ENCODE results near the gene PHLDB1. TPM values are rescaled to one million over a fixed set of nuclear protein-coding genes. Genes with fewer than 3 reads are reported as not detected.

PHLDB1 gene
- total RNA-seq, 4 donors from 2014 or later: 51.9 to 77.4 (median 70.2) TPM

DNA sequence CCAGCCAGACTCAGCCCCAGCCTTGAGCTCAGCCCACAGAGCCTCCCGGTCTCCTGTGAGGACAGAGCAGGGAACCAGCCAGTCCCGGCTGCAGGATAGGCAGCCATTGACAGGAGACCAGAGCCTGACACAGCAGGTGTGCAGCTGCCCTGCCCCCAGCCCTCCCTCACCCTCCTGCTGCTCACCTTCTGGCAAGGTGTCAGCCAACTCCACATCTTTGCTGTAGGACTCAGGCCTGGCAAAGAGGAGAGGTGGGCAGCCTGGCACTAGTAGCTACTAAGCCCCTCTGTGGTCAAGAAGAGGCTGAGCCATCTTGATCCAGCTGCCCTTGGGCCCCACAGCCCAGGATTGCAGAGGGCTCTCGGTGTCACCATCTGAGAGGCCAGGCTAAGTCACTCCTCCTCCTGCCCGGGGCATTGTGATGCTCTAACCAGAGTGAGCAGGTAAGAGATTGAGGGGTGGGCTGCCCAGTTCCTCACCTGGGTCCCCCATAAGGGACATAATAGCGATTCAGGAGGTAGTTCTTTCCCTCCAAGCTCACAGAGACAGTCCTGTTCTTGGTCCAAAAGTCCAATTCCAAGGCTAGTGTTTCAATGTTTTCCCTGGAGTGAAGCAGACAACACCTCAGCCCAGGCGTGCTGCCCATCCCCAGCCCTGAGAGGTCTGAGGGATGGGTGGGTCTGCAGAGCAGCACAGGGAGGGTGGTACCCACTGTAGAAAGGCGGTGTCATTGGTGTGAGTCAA, 53.4 kb downstream of the PHLDB1 start:
- TF ChIP-seq POLR2A (IDR thresholded peaks at IDR 0.05): no peak
- TF ChIP-seq, protein P1, sequence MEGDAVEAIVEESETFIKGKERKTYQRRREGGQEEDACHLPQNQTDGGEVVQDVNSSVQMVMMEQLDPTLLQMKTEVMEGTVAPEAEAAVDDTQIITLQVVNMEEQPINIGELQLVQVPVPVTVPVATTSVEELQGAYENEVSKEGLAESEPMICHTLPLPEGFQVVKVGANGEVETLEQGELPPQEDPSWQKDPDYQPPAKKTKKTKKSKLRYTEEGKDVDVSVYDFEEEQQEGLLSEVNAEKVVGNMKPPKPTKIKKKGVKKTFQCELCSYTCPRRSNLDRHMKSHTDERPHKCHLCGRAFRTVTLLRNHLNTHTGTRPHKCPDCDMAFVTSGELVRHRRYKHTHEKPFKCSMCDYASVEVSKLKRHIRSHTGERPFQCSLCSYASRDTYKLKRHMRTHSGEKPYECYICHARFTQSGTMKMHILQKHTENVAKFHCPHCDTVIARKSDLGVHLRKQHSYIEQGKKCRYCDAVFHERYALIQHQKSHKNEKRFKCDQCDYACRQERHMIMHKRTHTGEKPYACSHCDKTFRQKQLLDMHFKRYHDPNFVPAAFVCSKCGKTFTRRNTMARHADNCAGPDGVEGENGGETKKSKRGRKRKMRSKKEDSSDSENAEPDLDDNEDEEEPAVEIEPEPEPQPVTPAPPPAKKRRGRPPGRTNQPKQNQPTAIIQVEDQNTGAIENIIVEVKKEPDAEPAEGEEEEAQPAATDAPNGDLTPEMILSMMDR (IDR thresholded peaks at IDR 0.05): no peak
- H3K4me3 ChIP-seq (ENCODE audit: low read depth, poor library complexity, severe bottlenecking): no peak overlapping the region
- WGBS, 2 donors: 81 to 82% methylated on average over 5 to 7 of the region's 7 CpGs
- intact Hi-C loops (cut with DNase I; ENCODE audit: low total_unique reads): no loop called here
- DNase-seq (ENCODE audit: low spot score in 2 of 2): peak in 1 of 2 donors; percentile 84

DNA sequence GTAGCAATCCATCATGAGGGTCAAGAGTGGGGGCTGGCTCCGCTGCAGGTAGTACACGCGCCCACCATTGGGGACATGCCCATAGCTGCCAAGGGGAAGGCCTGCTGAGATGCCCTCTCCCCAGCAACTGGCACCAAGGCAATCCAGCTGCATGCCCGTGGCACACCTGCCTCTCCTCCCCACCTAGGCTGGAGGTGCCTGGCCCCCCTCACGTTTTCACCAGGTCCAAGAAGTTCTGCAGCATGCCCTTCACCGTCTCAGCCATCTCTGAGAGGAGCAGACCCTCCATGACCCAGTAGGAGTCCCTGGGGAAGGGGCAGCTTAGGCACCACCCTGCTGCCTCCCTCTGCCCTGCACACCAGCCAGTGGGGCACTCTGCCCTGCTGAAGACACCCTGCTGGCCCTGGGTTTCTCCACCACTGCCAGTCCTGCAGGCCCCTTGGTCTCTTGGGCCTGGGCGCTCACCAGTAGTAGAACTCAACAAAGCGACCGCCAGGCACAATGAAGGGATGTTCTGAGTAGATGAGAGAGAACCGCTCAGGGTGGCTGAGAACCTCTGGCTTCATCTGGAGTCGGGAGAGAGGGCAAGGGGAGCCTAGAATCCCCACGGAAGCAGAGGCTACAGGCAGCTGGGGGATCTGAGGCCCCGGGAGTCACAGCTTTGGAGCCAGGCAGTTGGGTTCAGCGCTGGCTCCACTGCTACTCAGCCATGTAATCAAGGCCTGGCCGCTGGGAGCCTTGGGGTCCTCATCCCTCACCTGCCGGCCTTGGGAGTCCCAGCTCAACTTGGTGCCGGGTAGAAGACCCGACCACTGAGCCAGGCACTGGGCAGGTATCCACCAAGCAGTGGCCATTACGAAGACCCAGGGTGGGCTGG, 54.2 kb downstream of the PHLDB1 start:
- intact Hi-C loops (cut with DNase I; ENCODE audit: low total_unique reads): no loop called here
- WGBS, 2 donors: 87 to 89% methylated on average over 18 of the region's 19 CpGs
- peak in 1 of 2 donors; percentile 78 for DNase-seq (ENCODE audit: low spot score in 2 of 2)
- no peak for TF ChIP-seq POLR2A (IDR thresholded peaks at IDR 0.05)
- TF ChIP-seq, protein P1 (IDR thresholded peaks at IDR 0.05): no peak
- H3K4me3 ChIP-seq (ENCODE audit: low read depth, poor library complexity, severe bottlenecking): no peak overlapping the region

DNA sequence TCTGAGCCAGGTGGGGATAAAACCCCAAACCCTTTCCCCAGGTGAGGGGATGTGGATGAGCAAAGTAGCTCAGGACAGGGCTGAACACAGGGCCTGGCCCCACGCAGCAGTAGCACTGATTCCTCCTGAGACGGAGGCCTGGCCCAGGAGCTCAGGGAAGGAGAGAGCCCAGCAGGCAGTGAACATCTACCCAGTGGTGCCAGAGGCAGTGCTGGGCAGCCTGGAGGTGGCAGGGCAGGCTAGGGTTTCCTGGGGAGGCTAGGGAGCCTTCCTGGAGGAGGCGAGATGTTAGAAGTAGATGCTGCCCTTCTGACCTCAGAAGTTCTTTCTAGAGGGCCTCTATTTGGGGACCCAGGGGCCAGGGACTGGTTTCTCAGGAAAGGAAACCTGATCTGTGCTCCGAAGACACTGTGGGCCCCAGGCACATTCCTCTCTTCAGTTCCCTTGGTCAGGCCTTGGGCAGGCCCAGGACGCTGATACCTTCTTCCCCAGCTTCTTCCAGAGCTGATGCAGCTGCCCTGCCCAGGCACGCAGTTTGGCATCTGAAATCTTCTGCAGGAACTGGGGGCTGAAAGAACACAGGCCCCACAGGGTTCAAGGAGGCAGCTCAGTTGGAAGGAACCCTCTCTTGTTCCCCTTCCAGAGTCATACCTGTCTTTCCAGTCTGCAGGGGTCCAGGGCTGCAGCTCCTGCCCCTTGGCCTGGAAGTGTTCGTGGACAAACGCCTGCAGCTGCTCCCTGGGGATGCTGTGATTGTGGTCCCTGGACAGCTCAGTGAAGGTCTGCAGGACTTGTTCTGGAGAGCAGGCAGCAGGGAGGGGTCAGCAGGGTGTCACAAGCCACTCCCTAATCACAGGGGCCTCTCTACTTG, 55.2 kb downstream of the PHLDB1 start:
- H3K4me3 ChIP-seq (ENCODE audit: low read depth, poor library complexity, severe bottlenecking): no peak overlapping the region
- TF ChIP-seq, protein P1 (IDR thresholded peaks at IDR 0.05): no peak
- TF ChIP-seq POLR2A (IDR thresholded peaks at IDR 0.05): no peak
- WGBS, 2 donors: 68 to 78% methylated on average over 8 of the region's 8 CpGs
- peak in 1 of 2 donors; percentile 70 for DNase-seq (ENCODE audit: low spot score in 2 of 2)
- intact Hi-C loops (cut with DNase I; ENCODE audit: low total_unique reads): no loop called here

DNA sequence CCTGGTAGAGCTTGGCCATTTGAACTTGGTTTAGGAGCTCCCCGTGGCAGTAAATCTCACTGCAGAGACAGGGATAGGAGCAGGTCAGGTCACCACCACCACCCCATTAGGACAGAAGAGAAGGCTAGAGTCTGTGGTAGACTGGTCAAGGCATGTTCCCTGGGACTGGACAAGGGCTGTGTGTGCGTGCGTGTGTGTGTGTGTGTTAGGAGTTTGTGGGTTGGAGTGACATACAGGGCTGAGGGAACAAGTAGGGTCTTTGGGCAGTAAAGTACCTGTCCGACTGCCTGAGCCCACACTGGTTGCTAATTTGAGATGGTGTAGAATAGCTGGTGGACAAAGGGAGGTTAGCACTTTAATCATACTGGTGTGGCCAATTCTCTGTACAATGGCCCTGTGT, 56.0 kb downstream of the PHLDB1 start:
- intact Hi-C loops (cut with DNase I; ENCODE audit: low total_unique reads): no loop called here
- H3K4me3 ChIP-seq (ENCODE audit: low read depth, poor library complexity, severe bottlenecking): no peak overlapping the region
- TF ChIP-seq, protein P1 (IDR thresholded peaks at IDR 0.05): no peak
- TF ChIP-seq POLR2A (IDR thresholded peaks at IDR 0.05): no peak
- peak in 1 of 2 donors; percentile 54 for DNase-seq (ENCODE audit: low spot score in 2 of 2)
- 93 to 94% methylated on average over 4 of the region's 4 CpGs for WGBS, 2 donors

DNA sequence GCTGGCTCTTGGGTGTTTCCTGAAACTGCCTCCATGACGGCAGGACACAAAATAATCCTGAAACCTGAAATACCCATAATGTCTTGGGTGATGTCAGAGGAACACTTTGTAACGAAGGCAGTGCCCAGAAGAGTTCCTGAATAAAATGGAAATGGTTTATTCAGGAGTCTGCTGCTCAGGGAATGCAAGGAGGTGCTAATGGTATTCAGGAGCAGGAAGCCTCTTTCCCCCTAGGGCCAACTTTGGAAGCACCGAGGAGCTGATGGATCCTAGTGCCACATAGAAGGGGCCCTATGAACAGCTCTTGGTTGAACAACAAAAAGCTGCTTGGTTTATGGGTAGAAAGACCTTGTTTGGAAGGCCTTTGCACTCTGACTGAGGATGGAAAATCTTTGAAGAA, 56.5 kb downstream of the PHLDB1 start:
- no peak for TF ChIP-seq POLR2A (IDR thresholded peaks at IDR 0.05)
- TF ChIP-seq, protein P1 (IDR thresholded peaks at IDR 0.05): no peak
- DNase-seq (ENCODE audit: low spot score in 2 of 2): no peak
- no peak overlapping the region for H3K4me3 ChIP-seq (ENCODE audit: low read depth, poor library complexity, severe bottlenecking)
- 71 to 80% methylated on average over 3 of the region's 3 CpGs for WGBS, 2 donors
- intact Hi-C loops (cut with DNase I; ENCODE audit: low total_unique reads): no loop called here

All from lower leg skin (tissue), 4 donors.